Mucosa of descending colon (tissue), 3 donors: ENCODE results near the gene HIC1. TPM values are rescaled to one million over a fixed set of nuclear protein-coding genes. Genes with fewer than 3 reads are reported as not detected.

Experiments used
- ATAC-seq: fragments of 200-7000 bp; cut with Tn5 transposase; one replicate; pipeline ENCODE4 v1.9.1; 2020; ENCODE audit warnings: mild to moderate bottlenecking, moderate library complexity
- DNase-seq, 3 donors: peaks; one replicate each; pipeline ENCODE4 v3.0.0-alpha.2; 2020
- H3K36me3 ChIP-seq: fragments of 200-600 bp; one replicate; pipeline ENCODE4 v1.8.0; 2021; ENCODE audit warnings: low read depth, mild to moderate bottlenecking
- H3K4me1 ChIP-seq: fragments of 200-600 bp; one replicate; pipeline ENCODE4 v1.8.0; 2021; ENCODE audit warnings: low read depth, mild to moderate bottlenecking
- H3K4me3 ChIP-seq: fragments of 200-600 bp; one replicate; pipeline ENCODE4 v1.8.0; 2021; ENCODE audit warnings: mild to moderate bottlenecking
- H3K9me3 ChIP-seq: fragments of 200-600 bp; one replicate; pipeline ENCODE4 v1.8.0; 2021; ENCODE audit warnings: mild to moderate bottlenecking
- CTCF ChIP-seq: fragments of 200-600 bp; IDR thresholded peaks from one replicate; pipeline ENCODE4 v1.8.0; 2022; ENCODE audit warnings: antibody characterized with exemption, mild to moderate bottlenecking
- intact Hi-C, 2 donors: fragments of 100-400 bp; cut with DNase I in 1 of 2; cut with micrococcal nuclease in 1 of 2; formaldehyde crosslinking; loops; one replicate each; pipeline versions ENCODE4 v1.11.0 to v1.11.1; 2022; cut with DNase I, micrococcal nuclease
- total RNA-seq, 3 donors: library from RNA; stranded (reverse); fragmentation: NEBNext Ultra II Directional in 2 of 3; extraction: Animal tissue kit (Norgen Biotek cat#: 25700) in 2 of 3; gene quantifications; one replicate each; pipeline versions ENCODE4 v1.2.1 to v1.2.4, GENCODE V29; 2021 to 2023
- donor health status: DM: no; HTN: no; CAD: no; lungs with moderate emphysema.
- donor health status: DM: no; HTN: no; CAD: no.
- donor health status: DM: no; HTN: yes; CAD: no.

HIC1 gene
- total RNA-seq, 3 donors from 2014 or later = 6.0 to 28.9 (median 13.5) TPM

- ATAC-seq (no peak), DNase-seq (no peak)
- intact Hi-C loops = no loop called here
- no peak for TF ChIP-seq CTCF
- no peaks in the 10 kb centered on the region for H3K9me3 ChIP-seq
- no peaks in the 10 kb centered on the region for H3K36me3 ChIP-seq
- H3K4me3 ChIP-seq = no peak overlapping the region
- peaks cover 9% of the 10 kb centered on the region for H3K4me1 ChIP-seq
Observed at GRCh38 chr17:2034157-2034556, 20.7 kb upstream of the HIC1 start.

- ATAC-seq (no peak), DNase-seq (no peak)
- Histone ChIP-seq H3K4me3 (no peak overlapping the region), H3K36me3 (no peaks in the 10 kb centered on the region), H3K9me3 (no peaks in the 10 kb centered on the region), H3K4me1 (peaks cover 9% of the 10 kb centered on the region)
- no peak for TF ChIP-seq CTCF
- intact Hi-C loops = no loop called here
Observed at GRCh38 chr17:2034806-2035540, 19.9 kb upstream of the HIC1 start.

GRCh38 chr17:2035541-2036488 lies 19.1 kb upstream of the HIC1 start:
- Histone ChIP-seq H3K9me3 (no peaks in the 10 kb centered on the region), H3K4me3 (no peak overlapping the region), H3K4me1 (peaks cover 8% of the 10 kb centered on the region), H3K36me3 (no peaks in the 10 kb centered on the region)
- DNase-seq (no peak), ATAC-seq (no peak)
- TF ChIP-seq CTCF = no peak
- intact Hi-C loops = no loop called here

- no peak for ATAC-seq
- H3K9me3 ChIP-seq = no peaks in the 10 kb centered on the region
- DNase-seq = no peak
- TF ChIP-seq CTCF = no peak
- intact Hi-C loops = no loop called here
- H3K4me3 ChIP-seq = no peak overlapping the region
- peaks cover 2% of the 10 kb centered on the region for H3K4me1 ChIP-seq
- H3K36me3 ChIP-seq = no peaks in the 10 kb centered on the region
Observed at GRCh38 chr17:2037155-2037554, 17.7 kb upstream of the HIC1 start.

- H3K36me3 ChIP-seq = no peaks in the 10 kb centered on the region
- ATAC-seq (no peak), DNase-seq (no peak)
- intact Hi-C loops = loop anchor here in 1 of 2 donors (10.0 kb wide), 1 partner anchor 1814 kb away; no protein-coding TSS in a partner anchor
- no peak for TF ChIP-seq CTCF
- H3K4me1 ChIP-seq = peaks cover 7% of the 10 kb centered on the region
- H3K4me3 ChIP-seq = no peak overlapping the region
- H3K9me3 ChIP-seq = no peaks in the 10 kb centered on the region
Observed at GRCh38 chr17:2040219-2040827, 14.6 kb upstream of the HIC1 start.
